DMS114 treated with DMSO at 0.1 percent for 48 hours (cell line): ENCODE measurements around the gene ARSG.
"Not testable (repeated sequence)": the region's sequence is repeated elsewhere in the genome, so short reads cannot be mapped to it uniquely, and the experiment has no call there.

Experiments
- DNase-seq: peaks from one replicate; lab custom pipeline; 2025; ENCODE audit not compliant: unreplicated experiment; lab: John Stamatoyannopoulos, UW

Gene ARSG

GRCh38 chr17:68394608-68395331 is 103.5 kb downstream of the ARSG start:
- no peak for DNase-seq

- no peak for DNase-seq
Measured at GRCh38 chr17:68396226-68397107, 105.2 kb downstream of the ARSG start.

DNA sequence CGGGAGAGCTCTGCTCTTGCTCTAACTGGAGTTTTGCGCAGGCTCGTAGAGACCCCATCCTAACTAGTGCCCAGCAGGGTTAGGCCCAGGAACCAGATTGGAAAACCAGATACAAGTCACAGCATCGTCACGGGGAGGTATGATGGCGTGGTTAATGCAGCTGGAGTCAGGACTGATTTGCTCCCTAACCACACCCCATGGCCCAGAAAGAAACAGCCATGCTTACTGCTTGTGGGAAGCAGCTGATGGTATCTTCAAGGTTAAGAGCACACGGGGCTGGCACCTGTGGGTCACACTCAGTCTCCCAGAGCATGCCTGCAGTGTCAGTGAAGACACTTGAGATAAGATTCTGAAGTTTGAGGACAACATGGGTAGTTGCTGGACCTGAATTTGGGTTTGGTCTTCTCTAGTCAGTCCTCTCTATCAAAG is 105.8 kb downstream of the ARSG start:
- no peak for DNase-seq

DNA sequence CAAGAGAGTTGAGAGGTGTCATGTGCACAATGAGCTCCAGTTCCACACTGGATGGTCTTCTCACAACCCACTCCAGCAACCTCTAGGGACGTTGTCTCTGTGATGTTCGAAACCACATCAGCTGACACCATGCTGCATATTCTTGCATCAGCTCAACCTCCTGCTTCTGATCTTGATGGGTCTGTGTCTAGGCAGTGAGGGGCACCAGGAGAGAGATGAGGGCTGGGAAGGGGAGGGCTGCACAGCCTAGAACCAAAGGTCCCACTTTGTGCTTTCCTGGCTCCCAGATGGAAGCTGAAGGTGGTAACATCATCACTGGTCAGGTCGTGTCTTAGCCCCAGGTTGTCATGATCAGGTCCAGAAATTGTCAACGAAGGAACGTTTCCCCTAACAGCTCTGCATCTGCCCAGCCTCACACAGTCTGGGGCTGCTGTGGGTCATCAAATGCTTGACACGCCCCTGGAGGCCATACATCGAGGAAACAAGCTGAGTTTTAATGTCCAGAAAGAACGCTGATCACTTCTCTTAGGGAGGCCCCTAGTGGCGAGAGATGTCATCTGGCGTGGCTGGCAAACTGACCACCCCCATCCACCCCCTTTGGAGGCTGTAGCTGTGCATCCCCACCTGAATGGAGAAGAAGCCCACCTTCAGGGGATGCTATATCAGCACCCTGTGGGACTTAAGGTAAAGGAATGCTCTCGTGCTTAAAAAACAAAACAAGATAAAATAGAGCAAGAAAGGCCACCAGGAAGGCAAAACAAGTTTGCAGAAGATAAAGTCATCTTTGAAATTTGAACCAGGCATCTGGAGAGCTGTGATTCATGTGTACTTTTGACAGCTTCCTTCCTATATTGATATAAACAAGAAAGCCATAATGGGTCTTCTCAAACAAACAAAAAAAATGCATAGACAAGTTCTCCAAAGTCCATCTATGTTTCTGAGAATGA is 107.7 kb downstream of the ARSG start:
- DNase-seq, result peak; percentile 66

- no peak for DNase-seq
Measured at GRCh38 chr17:68399638-68400403, 108.5 kb downstream of the ARSG start.

DNA sequence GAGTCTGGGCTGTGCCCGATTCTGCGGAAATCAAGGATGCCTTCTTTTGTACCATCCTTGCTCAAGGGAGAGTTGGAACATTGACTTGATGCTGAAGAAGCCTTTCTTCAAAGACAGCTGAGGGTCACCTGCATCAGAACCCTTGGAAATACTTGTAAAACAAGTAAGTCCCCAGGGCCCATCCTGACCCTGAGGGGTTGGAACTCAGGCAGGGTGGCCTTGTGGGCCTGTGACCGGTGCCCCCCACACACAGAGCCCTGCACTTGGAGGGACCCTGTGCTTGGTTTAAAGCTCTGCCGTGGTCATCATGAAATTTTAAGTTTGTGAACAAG is 109.1 kb downstream of the ARSG start:
- DNase-seq, result no peak

DNA sequence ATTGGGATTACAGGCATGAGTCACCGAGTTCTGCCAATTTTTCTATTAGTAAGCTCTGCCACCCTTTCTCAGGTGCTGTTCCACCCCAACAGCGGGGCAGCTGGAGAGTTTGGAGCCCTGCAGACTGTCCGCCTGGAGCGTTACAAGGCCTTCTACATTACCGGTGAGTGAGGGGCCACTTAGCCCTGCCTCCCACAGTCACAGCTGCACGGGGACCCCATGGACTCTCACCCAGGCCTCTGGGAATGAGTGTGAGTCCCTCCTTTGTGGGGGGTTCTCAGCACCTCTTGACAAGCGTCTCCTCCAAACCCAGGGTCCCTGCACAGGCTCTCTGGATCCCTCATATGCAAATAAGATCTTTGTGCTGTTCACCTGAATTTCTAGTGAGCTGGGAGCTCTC is 110.0 kb downstream of the ARSG start:
- no peak for DNase-seq

GRCh38 chr17:68403122-68403521 is 111.8 kb downstream of the ARSG start:
- DNase-seq, result no peak

- DNase-seq, result not testable (repeated sequence)
Measured at GRCh38 chr17:68403837-68404236, 112.5 kb downstream of the ARSG start.

DNA sequence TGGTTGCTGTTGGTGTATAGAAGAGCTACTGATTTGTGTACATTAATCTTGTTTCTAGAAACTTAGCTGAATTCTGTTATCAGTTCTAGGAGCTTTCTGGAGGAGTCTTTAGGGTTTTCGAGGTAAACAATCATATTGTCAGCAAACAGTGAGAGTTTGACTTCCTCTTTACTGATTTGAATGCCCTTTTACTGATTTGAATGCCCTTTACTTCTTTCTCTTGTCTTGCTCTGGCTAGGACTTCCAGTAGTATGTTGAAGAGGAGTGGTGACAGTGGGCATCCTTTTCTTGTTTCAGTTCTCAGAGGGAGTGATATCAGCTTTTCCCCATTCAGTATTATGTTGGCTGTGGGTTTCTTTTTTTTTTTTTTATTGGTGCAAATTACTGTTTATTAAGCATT is 116.4 kb downstream of the ARSG start:
- DNase-seq, result not testable (repeated sequence)

DNA sequence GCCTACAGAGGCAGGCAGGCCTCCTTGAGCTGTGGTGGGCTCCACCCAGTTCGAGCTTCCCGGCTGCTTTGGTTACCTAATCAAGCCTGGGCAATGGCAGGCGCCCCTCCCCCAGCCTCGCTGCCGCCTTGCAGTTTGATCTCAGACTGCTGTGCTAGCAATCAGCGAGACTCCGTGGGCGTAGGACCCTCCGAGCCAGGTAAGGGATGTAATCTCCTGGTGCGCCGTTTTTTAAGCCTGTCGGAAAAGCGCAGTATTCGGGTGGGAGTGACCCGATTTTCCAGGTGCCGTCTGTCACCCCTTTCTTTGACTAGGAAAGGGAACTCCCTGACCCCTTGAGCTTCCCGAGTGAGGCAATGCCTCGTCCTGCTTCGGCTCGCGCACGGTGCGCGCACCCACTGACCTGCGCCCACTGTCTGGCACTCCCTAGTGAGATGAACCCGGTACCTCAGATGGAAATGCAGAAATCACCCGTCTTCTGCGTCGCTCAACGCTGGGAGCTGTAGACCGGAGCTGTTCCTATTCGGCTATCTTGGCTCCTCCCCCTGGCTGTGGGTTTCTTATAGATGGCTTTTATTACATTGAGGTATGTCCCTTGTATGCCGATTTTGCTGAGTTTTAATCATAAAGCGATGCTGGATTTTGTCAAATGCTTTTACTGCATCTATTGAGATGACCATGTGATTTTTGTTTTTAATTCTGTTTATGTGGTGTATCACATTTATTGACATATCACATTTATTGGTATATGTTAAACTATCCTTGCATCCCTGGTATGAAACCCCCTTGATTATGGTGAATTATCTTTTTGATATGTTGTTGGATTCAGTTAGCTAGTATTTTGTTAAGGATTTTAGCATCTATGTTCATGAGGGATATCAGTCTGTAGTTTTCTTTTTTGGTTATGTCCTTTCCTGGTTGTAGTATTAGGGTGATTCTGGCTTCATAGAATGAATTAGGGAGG is 122.6 kb downstream of the ARSG start:
- DNase-seq, result not testable (repeated sequence)

DNA sequence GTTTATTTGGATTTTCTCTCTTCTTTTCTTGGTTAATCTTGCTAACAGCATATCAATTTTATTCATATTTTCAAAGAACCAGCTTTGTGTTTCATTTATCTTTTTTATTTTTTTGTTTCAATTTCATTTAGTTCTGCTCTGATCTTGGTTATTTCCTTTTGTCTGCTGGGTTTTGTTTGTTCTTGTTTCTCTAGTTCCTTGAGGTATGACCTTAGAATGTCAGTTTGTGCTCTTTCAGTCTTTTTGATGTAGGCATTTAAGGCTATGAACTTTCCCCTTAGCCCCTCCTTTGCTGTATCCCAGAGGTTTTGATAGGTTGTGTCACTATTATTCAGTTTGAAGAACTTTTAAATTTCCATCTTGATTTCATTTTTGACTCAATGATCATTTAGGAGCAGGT is 123.6 kb downstream of the ARSG start:
- DNase-seq, result not testable (repeated sequence)

DNA sequence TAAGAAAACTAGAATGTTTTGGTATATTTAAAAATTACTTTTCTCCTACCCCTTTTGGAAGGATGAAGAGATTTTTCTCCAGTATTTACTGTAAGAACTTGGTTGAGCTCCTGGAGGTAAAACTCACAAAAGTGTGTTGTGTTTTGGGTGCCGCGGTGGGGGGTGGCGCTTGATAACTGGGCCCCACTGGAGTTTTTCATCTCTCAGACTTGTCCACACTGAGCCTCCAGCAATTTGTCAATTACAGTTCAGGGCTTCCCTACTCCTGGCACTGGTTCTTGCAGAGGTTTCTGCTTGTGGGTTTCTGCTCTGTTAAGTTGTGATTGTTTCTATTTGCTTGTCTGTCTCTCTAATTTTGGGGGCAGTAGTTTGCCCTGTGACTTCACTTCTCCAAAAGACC is 126.0 kb downstream of the ARSG start:
- no peak for DNase-seq

- DNase-seq, result no peak
Measured at GRCh38 chr17:68418876-68419275, 127.6 kb downstream of the ARSG start.

GRCh38 chr17:68420065-68420464 is 128.8 kb downstream of the ARSG start:
- no peak for DNase-seq

- no peak for DNase-seq
Measured at GRCh38 chr17:68421486-68421885, 130.2 kb downstream of the ARSG start.

DNA sequence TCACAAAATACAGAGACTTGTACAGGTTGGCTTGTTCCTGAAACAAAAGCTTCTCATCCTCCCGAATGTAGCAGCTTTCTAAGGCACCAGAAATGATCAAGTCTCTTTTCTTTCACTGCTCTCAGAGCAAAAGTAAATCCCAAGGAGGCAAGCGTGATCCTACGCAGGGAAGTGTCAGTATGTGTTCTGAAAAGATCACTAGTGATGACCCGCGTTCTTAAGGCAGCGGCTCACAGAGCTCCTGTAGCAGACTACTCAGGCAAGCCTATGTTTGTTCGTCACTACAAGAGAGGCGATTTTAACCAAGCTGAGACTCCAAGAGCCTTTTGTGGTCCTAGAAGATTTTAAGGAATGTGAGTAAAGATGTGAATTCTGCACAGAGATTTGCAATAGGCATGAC is 131.5 kb downstream of the ARSG start:
- DNase-seq, result no peak

DNA sequence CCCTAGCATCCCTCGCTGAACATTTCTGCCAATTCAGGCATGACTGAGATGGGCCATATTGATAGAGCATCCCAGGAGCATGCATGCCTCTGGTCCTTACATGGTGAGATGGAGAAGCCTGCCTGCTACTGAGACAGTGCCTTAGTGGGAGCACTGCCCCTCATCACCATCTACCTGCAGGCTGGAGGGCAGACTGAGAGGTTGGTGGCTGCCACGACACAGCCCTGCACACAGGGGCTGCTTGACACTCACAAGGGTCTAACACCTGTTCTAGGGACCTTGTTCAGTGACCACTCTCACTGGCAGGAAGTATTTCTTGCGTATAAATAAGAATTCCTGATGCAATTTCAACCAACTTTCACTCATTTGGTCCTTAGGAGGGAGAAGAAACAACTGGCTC is 132.0 kb downstream of the ARSG start:
- no peak for DNase-seq

- no peak for DNase-seq
Measured at GRCh38 chr17:68424203-68424602, 132.9 kb downstream of the ARSG start.
